Left renal cortex interstitium (tissue), 4 donors: ENCODE measurements around the gene ELOF1. TPM values are rescaled to one million over a fixed set of nuclear protein-coding genes. Genes with fewer than 3 reads are reported as not detected.
A peak's percentile ranks its signal among the peaks of the same experiment; 100 is the strongest.

Source experiments
- DNase-seq, 4 donors: peaks; one replicate each; pipeline ENCODE4 v3.0.0-alpha.2; 2013; ENCODE audit warnings: low read depth in 4 of 4, low spot score in 2 of 4, missing footprints in 1 of 4
- polyA plus RNA-seq, 4 donors: library from polyadenylated mRNA; unstranded; fragments of 120-200 nt; gene quantifications; one replicate each; pipeline ENCODE4 v1.2.1, GENCODE V29; 2013; ENCODE audit not compliant: insufficient read length in 4 of 4

The ELOF1 gene
- polyA plus RNA-seq, 4 donors, result 42.3 to 66.1 (median 52.0) TPM

GRCh38 chr19:11538232-11539036, 20.6 kb downstream of the ELOF1 start, which contains the start of gene CNN1:
Gene CNN1 (plus strand): TSS chr19:11538851. CDS start chr19:11538928, 77 bp downstream.
- DNase-seq, result no peak

GRCh38 chr19:11535792-11536595, 23.0 kb downstream of the ELOF1 start:
- DNase-seq, result peak; percentile 31 to 72 (median 58)

- no peak for DNase-seq
Measured at GRCh38 chr19:11534948-11535347, 24.1 kb downstream of the ELOF1 start.

GRCh38 chr19:11534538-11534937, 24.5 kb downstream of the ELOF1 start:
- DNase-seq, result no peak

- no peak for DNase-seq
Measured at GRCh38 chr19:11530432-11530831, 28.6 kb downstream of the ELOF1 start.

- DNase-seq, result peak; percentile 88 to 96 (median 92)
Measured at GRCh38 chr19:11528551-11529341, 30.3 kb downstream of the ELOF1 start, which contains the start of gene ECSIT. Gene ECSIT (minus strand): TSS chr19:11529134. CDS start chr19:11519170, 9,964 bp downstream.

- no peak for DNase-seq
Measured at GRCh38 chr19:11519138-11519537, 39.9 kb downstream of the ELOF1 start.

GRCh38 chr19:11513946-11514345, 45.1 kb downstream of the ELOF1 start:
- DNase-seq, result no peak

- no peak for DNase-seq
Measured at GRCh38 chr19:11510444-11510843, 48.6 kb downstream of the ELOF1 start.

GRCh38 chr19:11507370-11508078, 51.5 kb downstream of the ELOF1 start:
- no peak for DNase-seq

- no peak for DNase-seq
Measured at GRCh38 chr19:11506967-11507366, 52.1 kb downstream of the ELOF1 start.

- no peak for DNase-seq
Measured at GRCh38 chr19:11506101-11506555, 52.9 kb downstream of the ELOF1 start.

GRCh38 chr19:11505504-11506100, 53.4 kb downstream of the ELOF1 start, which contains the start of gene ZNF653:
Gene ZNF653 (minus strand): TSS chr19:11505839. CDS start chr19:11505786, 53 bp downstream.
- peak; percentile 92 to 94 (median 93) for DNase-seq

GRCh38 chr19:11505032-11505503, 54.0 kb downstream of the ELOF1 start:
- DNase-seq, result peak; percentile 52 to 88 (median 84)

GRCh38 chr19:11504502-11505031, 54.5 kb downstream of the ELOF1 start:
- DNase-seq, result no peak
